Neural cell (in vitro differentiated cells): ENCODE results near the gene PXDN. TPM values are rescaled to one million over a fixed set of nuclear protein-coding genes. Genes with fewer than 3 reads are reported as not detected.

Source experiments
- H2AFZ ChIP-seq: fragments of 200-600, 300-800 bp; sonication (generic), shearing (Covaris generic); 2 replicates; pipeline ENCODE4 v1.6.0; 2014; ENCODE audit warnings: low read depth, mild to moderate bottlenecking, antibody characterized with exemption, low read length, moderate library complexity
- H3F3A ChIP-seq: fragments of 200-600 bp; shearing (Covaris generic); 2 replicates; pipeline ENCODE4 v1.6.1; 2016; ENCODE audit warnings: mild to moderate bottlenecking, moderate library complexity, mixed read lengths, antibody characterized with exemption, low read length; ENCODE audit not compliant: insufficient read depth, poor library complexity, severe bottlenecking
- H3K27ac ChIP-seq: fragments of 200-600, 300-800 bp; sonication (generic), shearing (Covaris generic); 2 replicates; pipeline ENCODE4 v1.5.1; 2014; ENCODE audit warnings: mild to moderate bottlenecking, low read length, moderate library complexity
- H3K27me3 ChIP-seq: fragments of 300-800, 200-600 bp; sonication (generic), shearing (Covaris generic); 2 replicates; pipeline ENCODE4 v1.6.0; 2014; ENCODE audit warnings: mild to moderate bottlenecking, low read depth, low read length, moderate library complexity; ENCODE audit not compliant: insufficient read depth
- H3K36me3 ChIP-seq: fragments of 300-800, 200-600 bp; sonication (generic), shearing (Covaris generic); 2 replicates; pipeline ENCODE4 v1.5.1; 2014; ENCODE audit warnings: mild to moderate bottlenecking, antibody characterized with exemption, low read length, moderate library complexity; ENCODE audit not compliant: insufficient read depth
- H3K4me2 ChIP-seq: fragments of 300-800, 200-600 bp; sonication (generic), shearing (Covaris generic); 2 replicates; pipeline ENCODE4 v1.6.0; 2014; ENCODE audit warnings: mild to moderate bottlenecking, low read length
- H3K4me3 ChIP-seq: fragments of 300-800, 200-600 bp; sonication (generic), shearing (Covaris generic); 2 replicates; pipeline ENCODE4 v1.5.1; 2014; ENCODE audit warnings: mild to moderate bottlenecking, low read length, moderate library complexity
- H3K79me2 ChIP-seq: fragments of 200-600 bp; shearing (Covaris generic); replicated peaks from 2 replicates; pipeline ENCODE4 v1.6.0; 2014; ENCODE audit warnings: mild to moderate bottlenecking, low read length, moderate library complexity; ENCODE audit not compliant: insufficient read depth
- H3K9ac ChIP-seq: fragments of 300-800, 200-600 bp; sonication (generic), shearing (Covaris generic); 2 replicates; pipeline ENCODE4 v1.6.1; 2016; ENCODE audit warnings: mild to moderate bottlenecking, low read length, mixed read lengths
- H3K9me2 ChIP-seq: fragments of 200-600 bp; shearing (Covaris generic); 2 replicates; pipeline ENCODE4 v1.6.1; 2016; ENCODE audit warnings: mild to moderate bottlenecking, low read length, mixed read lengths; ENCODE audit not compliant: insufficient read depth
- H3K9me3 ChIP-seq: fragments of 200-600, 300-800 bp; sonication (generic), shearing (Covaris generic); 2 replicates; pipeline ENCODE4 v1.6.1; 2016; ENCODE audit warnings: mild to moderate bottlenecking, mixed run types, low read length, moderate library complexity, mixed read lengths
- H4K20me1 ChIP-seq: fragments of 200-600 bp; shearing (Covaris generic); 2 replicates; pipeline ENCODE4 v1.6.1; 2016; ENCODE audit warnings: mild to moderate bottlenecking, mixed run types; ENCODE audit not compliant: insufficient read depth
- CTCF ChIP-seq: fragments of 450-650 bp; IDR thresholded peaks from 2 replicates; pipeline ENCODE4 v1.5.1; 2014; ENCODE audit warnings: antibody characterized with exemption, mild to moderate bottlenecking, moderate library complexity; ENCODE audit not compliant: poor library complexity, severe bottlenecking
- EP300 ChIP-seq: fragments of 450-650 bp; conservative IDR thresholded peaks from 2 replicates; pipeline ENCODE4 v1.6.1; 2014; ENCODE audit warnings: antibody characterized with exemption, mild to moderate bottlenecking, moderate library complexity; ENCODE audit not compliant: poor library complexity, severe bottlenecking
- EZH2 ChIP-seq: fragments of 200-600, 300-800 bp; shearing (Covaris generic), sonication (generic); IDR thresholded peaks from 2 replicates; pipeline ENCODE4 v1.6.1; 2014; ENCODE audit warnings: antibody characterized with exemption, low read length, borderline replicate concordance, mild to moderate bottlenecking; ENCODE audit not compliant: insufficient read depth, poor library complexity, severe bottlenecking
- MXI1 ChIP-seq: fragments of 450-650 bp; conservative IDR thresholded peaks from 2 replicates; pipeline ENCODE4 v1.6.1; 2014; ENCODE audit warnings: antibody characterized with exemption, mild to moderate bottlenecking; ENCODE audit not compliant: poor library complexity, severe bottlenecking
- POLR2AphosphoS5 ChIP-seq: IDR thresholded peaks from 2 replicates; pipeline ENCODE4 v1.6.1; 2012
- RAD21 ChIP-seq: fragments of 450-650 bp; conservative IDR thresholded peaks from 2 replicates; pipeline ENCODE4 v1.6.1; 2014; ENCODE audit warnings: antibody characterized with exemption, mild to moderate bottlenecking, moderate library complexity
- REST ChIP-seq: IDR thresholded peaks from 2 replicates; pipeline ENCODE4 v1.6.1; 2012; ENCODE audit warnings: borderline replicate concordance
- SMC3 ChIP-seq: fragments of 450-650 bp; conservative IDR thresholded peaks from 2 replicates; pipeline ENCODE4 v1.6.1; 2014; ENCODE audit warnings: antibody characterized with exemption, mild to moderate bottlenecking, moderate library complexity; ENCODE audit not compliant: poor library complexity
- TAF1 ChIP-seq: IDR thresholded peaks from 2 replicates; pipeline ENCODE4 v1.6.1; 2012; ENCODE audit warnings: low read depth
- polyA plus RNA-seq: library from polyadenylated mRNA; depleted of rRNA; stranded (reverse); fragments of >200 nt; gene quantifications from 2 replicates; pipeline ENCODE4 v1.2.3, GENCODE V29; 2014

The PXDN gene
- polyA plus RNA-seq, 1 donor from 2014 or later, result 181 TPM

- Histone ChIP-seq H3K9ac (no peak overlapping the region), H3K9me2 (no peaks in the 10 kb centered on the region)
Measured at GRCh38 chr2:1685078-1685956, 59.0 kb downstream of the PXDN start.

More at GRCh38 chr2:1685078-1685956, 59.0 kb downstream of the PXDN start:
- Histone ChIP-seq H2AFZ (no peak overlapping the region), H3K27me3 (no peaks in the 10 kb centered on the region), H3K9me3 (no peaks in the 10 kb centered on the region), H3K36me3 (no peaks in the 10 kb centered on the region), H3K4me3 (no peak overlapping the region), H3K79me2 (no peaks in the 10 kb centered on the region), H3F3A (no peaks in the 10 kb centered on the region), H3K4me2 (no peak overlapping the region), H4K20me1 (no peaks in the 10 kb centered on the region), H3K27ac (no peak overlapping the region)
- no peak for TF ChIP-seq REST
- TF ChIP-seq SMC3, result no peak
- TF ChIP-seq EZH2, result no peak
- no peak for TF ChIP-seq TAF1
- TF ChIP-seq RAD21, result no peak
- no peak for TF ChIP-seq CTCF
- TF ChIP-seq EP300, result no peak
- TF ChIP-seq POLR2AphosphoS5, result no peak
- no peak for TF ChIP-seq MXI1
